Activated gamma-delta T cell treated with Interleukin-2 at 50 U/mL for 16 hours (primary cell): ENCODE results near the gene MYO1D.
"Not testable (repeated sequence)": the region's sequence is repeated elsewhere in the genome, so short reads cannot be mapped to it uniquely, and the experiment has no call there.

ENCODE experiments used
- DNase-seq: peaks from one replicate; pipeline ENCODE4 v3.0.0-alpha.2; 2020

Gene MYO1D

GRCh38 chr17:32722733-32723132, 154.2 kb downstream of the MYO1D start:
- no peak for DNase-seq

GRCh38 chr17:32720671-32721070, 156.3 kb downstream of the MYO1D start:
- no peak for DNase-seq

GRCh38 chr17:32719689-32720088, 157.2 kb downstream of the MYO1D start:
- DNase-seq: no peak

GRCh38 chr17:32714922-32715321, 162.0 kb downstream of the MYO1D start:
- DNase-seq: not testable (repeated sequence)

- not testable (repeated sequence) for DNase-seq
Measured at GRCh38 chr17:32714206-32714605, 162.7 kb downstream of the MYO1D start.

- DNase-seq: no peak
Measured at GRCh38 chr17:32713081-32713480, 163.8 kb downstream of the MYO1D start.

GRCh38 chr17:32709562-32709961, 167.4 kb downstream of the MYO1D start:
- no peak for DNase-seq

- DNase-seq: no peak
Measured at GRCh38 chr17:32701871-32702270, 175.1 kb downstream of the MYO1D start.

GRCh38 chr17:32699247-32699646, 177.7 kb downstream of the MYO1D start:
- no peak for DNase-seq

- no peak for DNase-seq
Measured at GRCh38 chr17:32697728-32698625, 178.9 kb downstream of the MYO1D start.

- no peak for DNase-seq
Measured at GRCh38 chr17:32696426-32696825, 180.5 kb downstream of the MYO1D start.

- no peak for DNase-seq
Measured at GRCh38 chr17:32695864-32696263, 181.1 kb downstream of the MYO1D start.

GRCh38 chr17:32693194-32693897, 183.6 kb downstream of the MYO1D start:
- no peak for DNase-seq

GRCh38 chr17:32692179-32692578, 184.7 kb downstream of the MYO1D start:
- no peak for DNase-seq

- no peak for DNase-seq
Measured at GRCh38 chr17:32689348-32689747, 187.6 kb downstream of the MYO1D start.

- no peak for DNase-seq
Measured at GRCh38 chr17:32688221-32688620, 188.7 kb downstream of the MYO1D start.

GRCh38 chr17:32684087-32684958, 192.6 kb downstream of the MYO1D start:
- DNase-seq: no peak

GRCh38 chr17:32673964-32674363, 203.0 kb downstream of the MYO1D start:
- no peak for DNase-seq

GRCh38 chr17:32672711-32673110, 204.2 kb downstream of the MYO1D start:
- no peak for DNase-seq

GRCh38 chr17:32671896-32672295, 205.0 kb downstream of the MYO1D start:
- DNase-seq: no peak

- no peak for DNase-seq
Measured at GRCh38 chr17:32664936-32665583, 211.9 kb downstream of the MYO1D start.

- no peak for DNase-seq
Measured at GRCh38 chr17:32660496-32660985, 216.4 kb downstream of the MYO1D start.
